Measurements from ENCODE around the gene CYFIP1. TPM values are rescaled to one million over a fixed set of nuclear protein-coding genes. Genes with fewer than 3 reads are reported as not detected.

Gene CYFIP1
- 67.9 to 89.0 TPM (median 82.4 TPM) in 5 replicates for total RNA-seq (2022; extraction: Qiagen RNA extraction)

DNA sequence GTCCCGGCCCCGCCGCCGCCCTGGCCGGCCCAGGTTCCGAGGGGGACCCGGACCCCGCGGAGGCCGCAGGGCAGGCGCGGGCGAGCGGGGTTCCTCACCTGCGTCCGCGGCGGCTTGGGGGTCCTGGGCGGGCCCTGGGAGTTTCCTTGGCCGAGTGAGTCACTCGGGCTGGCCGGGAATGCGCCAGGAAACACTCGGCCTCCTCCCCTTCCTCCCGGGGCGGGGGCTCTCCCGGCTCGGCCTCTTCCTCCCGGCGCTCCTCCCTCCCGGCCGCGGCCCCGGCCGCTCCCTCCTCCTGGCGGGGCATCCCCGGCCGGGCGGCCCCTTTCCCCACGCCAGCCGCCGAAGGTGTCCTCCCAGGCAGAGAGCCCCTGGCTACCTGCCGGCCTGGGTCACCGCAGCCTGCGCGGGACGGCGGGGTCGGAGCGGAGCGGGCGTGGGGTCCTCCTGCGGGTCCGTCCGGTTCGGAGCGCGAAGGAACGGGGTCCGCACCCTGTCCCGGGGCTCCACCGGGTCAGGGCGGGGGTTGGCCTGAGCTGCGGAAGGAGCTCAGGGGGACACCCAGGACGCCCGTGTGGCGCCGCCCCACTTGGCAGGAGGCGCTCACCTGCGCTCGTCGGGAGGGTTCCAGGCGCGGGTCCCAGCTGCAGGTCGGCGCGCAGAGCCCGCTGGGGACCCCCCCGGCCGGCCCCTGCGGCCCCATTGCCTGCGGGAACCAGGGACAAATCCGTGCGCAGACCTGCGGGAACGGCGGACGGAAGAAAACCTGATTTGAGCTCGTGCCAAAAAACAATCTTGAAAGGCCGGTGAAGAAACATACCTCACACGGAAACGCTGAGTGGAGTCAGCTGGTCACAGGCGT is at the start of gene CYFIP1:
TSS of gene CYFIP1 (minus strand) at position 180 of the 862 bp plus-strand sequence. CDS start 33,083 bp downstream, outside the sequence.

DNA sequence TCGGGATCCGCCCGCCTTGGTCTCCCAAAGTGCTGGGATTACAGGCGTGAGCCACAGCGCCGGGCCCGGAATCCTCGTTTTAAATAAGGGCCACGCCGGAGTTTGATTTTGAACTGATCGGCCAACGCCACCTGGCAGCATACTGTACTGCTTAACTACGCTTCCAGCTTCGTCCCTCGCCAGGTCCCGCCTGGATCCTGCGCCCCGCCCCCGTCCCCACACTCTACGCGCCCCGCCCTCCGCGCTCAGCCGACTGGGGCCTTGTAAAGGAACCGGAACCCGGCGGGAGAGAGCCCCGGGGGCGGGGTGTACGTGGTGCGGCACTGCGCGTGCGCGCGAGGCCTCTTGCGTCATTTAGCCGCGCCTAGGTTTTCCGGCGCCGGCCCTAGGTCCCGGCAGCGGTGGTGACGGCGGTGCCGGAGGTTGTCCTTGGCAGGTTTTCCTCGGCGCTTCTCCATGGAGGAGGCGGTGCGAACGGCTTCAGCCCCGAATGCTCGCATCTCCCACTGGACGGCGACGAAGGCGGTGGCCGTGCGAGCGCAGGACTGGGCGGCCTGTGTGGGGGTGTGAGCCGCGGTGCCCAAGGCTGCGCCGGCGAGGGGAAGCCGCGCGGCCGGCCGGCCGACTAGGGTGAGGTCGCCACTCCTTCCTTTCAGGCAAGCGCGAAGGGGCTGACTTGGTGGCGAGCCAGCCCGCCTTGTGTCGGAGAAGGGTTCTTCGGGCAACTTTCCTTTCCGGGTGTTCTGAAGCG is 141.7 kb downstream of the CYFIP1 start, which contains the start of gene NIPA2:
TSS of gene NIPA2 (plus strand) at position 375 of the 751 bp plus-strand sequence. CDS start 13,066 bp downstream, outside the sequence.

Other genes with a start within 250 kb of the CYFIP1 start
- gene NIPA1, start 193.7 kb downstream of the CYFIP1 start, total RNA-seq (2022; extraction: Qiagen RNA extraction) = 18.6 to 25.5 TPM (median 23.6 TPM) in 5 replicates
- 89.6 to 110 TPM (median 108 TPM) in 5 replicates for gene NIPA2, start 141.7 kb downstream of the CYFIP1 start, total RNA-seq (2022; extraction: Qiagen RNA extraction)
- 20.8 to 29.3 TPM (median 26.2 TPM) in 5 replicates for gene TUBGCP5, start 59.2 kb upstream of the CYFIP1 start, total RNA-seq (2022; extraction: Qiagen RNA extraction)
- gene GOLGA6L1, start 156.5 kb upstream of the CYFIP1 start, total RNA-seq (2022; extraction: Qiagen RNA extraction) = not detected in 5 replicates

Measured in A549 treated with Mapracorat at 1 μM for 4 hours (cell line).